ENCODE data around the gene OMP. TPM values are rescaled to one million over a fixed set of nuclear protein-coding genes. Genes with fewer than 3 reads are reported as not detected.

The OMP gene
- total and polyA plus RNA-seq, 2 of the 13 experiments (the other 11 are each of a cell fraction or from before 2014, with no cell fraction given) = not detected

DNA sequence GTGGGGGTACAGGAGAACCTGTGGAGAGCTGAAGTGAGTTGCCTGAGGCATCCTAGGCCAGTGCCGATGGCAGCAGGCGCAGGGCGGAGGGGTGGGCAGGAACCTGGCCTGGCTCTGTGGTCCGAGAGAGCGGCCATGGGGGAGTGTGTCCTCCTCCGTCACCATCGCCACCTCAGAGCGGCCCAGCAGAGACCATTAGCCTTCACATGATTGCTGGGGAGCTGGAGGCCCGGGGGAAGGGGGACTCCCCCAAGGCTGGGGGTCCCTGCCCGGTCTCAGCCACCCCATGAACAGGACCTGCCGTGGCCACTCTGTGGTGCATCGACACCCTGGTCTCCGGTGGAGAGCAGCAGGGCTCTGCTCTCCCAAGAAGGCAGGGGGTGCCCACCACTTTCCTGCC, 4.1 kb downstream of the OMP start:
- Histone ChIP-seq H3K27ac (ENCODE audit: extremely low read length, insufficient read depth, low read length) (no peak overlapping the region), H3K79me2 (ENCODE audit: insufficient read depth, low read length) (no peaks in the 10 kb centered on the region), H3K9ac (ENCODE audit: insufficient read depth, low read depth, low read length) (no peak overlapping the region), H3K4me3 (replicated peaks in 1 of 3; ENCODE audit: insufficient read depth in 1 of 3, low read depth in 2 of 3, low read length in 3 of 3) (no peak overlapping the region), H3K4me1 (ENCODE audit: insufficient read depth, low read length) (peaks cover 33% of the 10 kb centered on the region), H3K36me3 (replicated peaks in 1 of 2; ENCODE audit: control insufficient read depth in 1 of 2, insufficient read depth in 2 of 2, low read length in 2 of 2) (no peaks in the 10 kb centered on the region), H3K27me3 (ENCODE audit: control insufficient read depth in 1 of 2, insufficient read depth in 2 of 2, low read length in 2 of 2) (peaks cover 0 to 2% of the 10 kb centered on the region in 2 experiments; a peak in 2 of 5 replicates), H2AFZ (ENCODE audit: low read length) (no peak overlapping the region), H4K20me1 (ENCODE audit: insufficient read depth, low read length) (no peaks in the 10 kb centered on the region), H3K9me3 (ENCODE audit: low read length) (no peaks in the 10 kb centered on the region), H3K4me2 (ENCODE audit: low read depth, low read length) (no peak overlapping the region)
- TF ChIP-seq, protein P1, sequence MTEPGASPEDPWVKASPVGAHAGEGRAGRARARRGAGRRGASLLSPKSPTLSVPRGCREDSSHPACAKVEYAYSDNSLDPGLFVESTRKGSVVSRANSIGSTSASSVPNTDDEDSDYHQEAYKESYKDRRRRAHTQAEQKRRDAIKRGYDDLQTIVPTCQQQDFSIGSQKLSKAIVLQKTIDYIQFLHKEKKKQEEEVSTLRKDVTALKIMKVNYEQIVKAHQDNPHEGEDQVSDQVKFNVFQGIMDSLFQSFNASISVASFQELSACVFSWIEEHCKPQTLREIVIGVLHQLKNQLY (CRISPR knock-in tag; IDR thresholded peaks at IDR 0.05) = no peak
- TF ChIP-seq ZNF292 (CRISPR knock-in tag; IDR thresholded peaks at IDR 0.05; ENCODE audit: borderline replicate concordance, low read depth) (no peak), ATF7-NPFF (CRISPR knock-in tag; IDR thresholded peaks at IDR 0.05; ENCODE audit: low read depth) (no peak), FOXM1 (CRISPR knock-in tag; IDR thresholded peaks at IDR 0.05) (no peak), ZFYVE20 (CRISPR knock-in tag; IDR thresholded peaks at IDR 0.05; ENCODE audit: borderline replicate concordance, low read depth) (no peak), ZC3H13 (CRISPR knock-in tag; IDR thresholded peaks at IDR 0.05) (no peak), HNRNPH1 (optimal IDR thresholded peaks at IDR 0.05; ENCODE audit: low read depth, low read length) (no peak), LRRFIP1 (CRISPR knock-in tag; conservative IDR thresholded peaks at IDR 0.05) (no peak), SIX1 (CRISPR knock-in tag; IDR thresholded peaks at IDR 0.05; ENCODE audit: borderline replicate concordance) (no peak), ZNF530 (CRISPR knock-in tag; IDR thresholded peaks at IDR 0.05; ENCODE audit: low read depth) (no peak), RCOR2 (CRISPR knock-in tag; IDR thresholded peaks at IDR 0.05) (no peak), ATM (IDR thresholded peaks at IDR 0.05; ENCODE audit: borderline replicate concordance) (no peak), ZUFSP (CRISPR knock-in tag; IDR thresholded peaks at IDR 0.05; ENCODE audit: borderline replicate concordance) (no peak), PHF21A (CRISPR knock-in tag; IDR thresholded peaks at IDR 0.05) (no peak), POLR2G (IDR thresholded peaks at IDR 0.05; ENCODE audit: low read depth, low read length) (no peak)
- TF ChIP-seq, protein P2, sequence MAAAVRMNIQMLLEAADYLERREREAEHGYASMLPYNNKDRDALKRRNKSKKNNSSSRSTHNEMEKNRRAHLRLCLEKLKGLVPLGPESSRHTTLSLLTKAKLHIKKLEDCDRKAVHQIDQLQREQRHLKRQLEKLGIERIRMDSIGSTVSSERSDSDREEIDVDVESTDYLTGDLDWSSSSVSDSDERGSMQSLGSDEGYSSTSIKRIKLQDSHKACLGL (CRISPR knock-in tag; IDR thresholded peaks at IDR 0.05) = no peak
- TF ChIP-seq, protein P3, sequence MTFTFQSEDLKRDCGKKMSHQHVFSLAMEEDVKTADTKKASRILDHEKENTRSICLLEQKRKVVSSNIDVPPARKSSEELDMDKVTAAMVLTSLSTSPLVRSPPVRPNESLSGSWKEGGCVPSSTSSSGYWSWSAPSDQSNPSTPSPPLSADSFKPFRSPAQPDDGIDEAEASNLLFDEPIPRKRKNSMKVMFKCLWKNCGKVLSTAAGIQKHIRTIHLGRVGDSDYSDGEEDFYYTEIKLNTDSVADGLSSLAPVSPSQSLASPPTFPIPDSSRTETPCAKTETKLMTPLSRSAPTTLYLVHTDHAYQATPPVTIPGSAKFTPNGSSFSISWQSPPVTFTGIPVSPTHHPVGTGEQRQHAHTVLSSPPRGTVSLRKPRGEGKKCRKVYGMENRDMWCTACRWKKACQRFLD (CRISPR knock-in tag; IDR thresholded peaks at IDR 0.05; ENCODE audit: borderline replicate concordance) = no peak
- intact Hi-C loops (cut with micrococcal nuclease; ENCODE audit: unreplicated experiment) = no loop called here
- WGBS (ENCODE audit: low lambda C conversion rate) = no CpG with 5 or more reads among the region's 13 CpGs
- POLR2A ChIA-PET = interaction anchor here (1.3 to 1.9 kb wide), 2 partner anchors 11 to 20 kb away, joined by 3 to 8 read pairs; no protein-coding TSS in a partner anchor
- ATAC-seq = no peak
- no peak for FAIRE-seq
- no TSS peak for BruUV-seq (replicated peaks)
- in situ Hi-C loops (cut with HindIII; ENCODE audit: extremely low pct_ligation_motif_present, low pct_unique_long_range_greater_than_20kb) = no loop called here
- no peak for DNase-seq (ENCODE audit: low spot score)
- CTCF ChIA-PET (ENCODE audit: low intra/inter-chr PET ratio, low total read pairs) = no interaction called here

All from HepG2 (cell line).